ENCODE measurements around the gene STOX2. TPM values are rescaled to one million over a fixed set of nuclear protein-coding genes. Genes with fewer than 3 reads are reported as not detected.
"Not testable (repeated sequence)": the region's sequence is repeated elsewhere in the genome, so short reads cannot be mapped to it uniquely, and the experiment has no call there.

STOX2 gene
- total RNA-seq, 1 experiment from 2014 or later: not detected

DNA sequence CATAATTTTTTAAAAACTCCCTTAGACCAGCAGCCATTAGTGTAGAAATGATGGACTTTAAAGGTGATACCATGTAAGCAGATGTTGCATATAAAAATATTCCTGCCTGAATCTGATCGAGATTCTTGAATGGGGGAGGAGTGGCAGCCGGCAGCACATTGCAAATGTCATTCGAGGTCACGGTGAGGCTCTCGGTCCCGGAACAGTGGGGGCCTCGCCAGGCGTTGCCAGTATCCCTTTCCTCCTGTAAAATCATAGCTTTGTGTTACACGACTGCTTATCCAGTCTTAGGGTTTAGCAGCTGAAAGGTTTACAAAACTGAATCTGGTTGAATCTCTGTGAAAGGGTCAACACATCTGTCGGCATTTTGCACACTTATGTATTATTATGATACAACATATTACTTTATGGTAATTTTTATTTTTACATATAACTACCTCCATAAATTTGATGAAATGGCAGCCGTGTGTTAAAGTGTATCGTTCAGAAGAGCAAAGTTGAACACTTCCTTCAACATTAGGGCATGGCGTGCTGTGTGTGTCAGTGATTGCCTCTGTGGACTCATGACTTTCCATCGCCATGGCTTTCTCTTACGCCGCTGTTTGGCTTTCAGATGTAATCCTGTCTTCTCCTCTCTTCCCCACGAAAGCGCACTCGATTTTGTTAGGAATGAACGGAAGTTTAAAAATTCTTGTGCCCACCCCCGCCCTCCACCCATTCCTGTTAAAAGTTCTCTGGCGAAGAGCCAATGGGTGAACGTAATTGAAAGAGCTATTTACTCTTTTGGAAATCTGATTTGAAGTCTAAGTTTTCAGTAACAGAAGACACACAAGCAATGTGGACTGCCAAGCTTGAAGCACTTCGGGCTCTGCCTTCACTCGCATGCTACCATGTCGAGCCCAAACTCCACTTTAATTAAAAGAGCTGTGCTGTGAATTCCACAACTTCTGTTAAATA, 114.8 kb downstream of the STOX2 start:
- DNase-seq (ENCODE audit: low read depth): no peak

- no peak for DNase-seq (ENCODE audit: low read depth)
These were observed 116.3 kb downstream of the STOX2 start for GRCh38 chr4:184021389-184021788.

DNA sequence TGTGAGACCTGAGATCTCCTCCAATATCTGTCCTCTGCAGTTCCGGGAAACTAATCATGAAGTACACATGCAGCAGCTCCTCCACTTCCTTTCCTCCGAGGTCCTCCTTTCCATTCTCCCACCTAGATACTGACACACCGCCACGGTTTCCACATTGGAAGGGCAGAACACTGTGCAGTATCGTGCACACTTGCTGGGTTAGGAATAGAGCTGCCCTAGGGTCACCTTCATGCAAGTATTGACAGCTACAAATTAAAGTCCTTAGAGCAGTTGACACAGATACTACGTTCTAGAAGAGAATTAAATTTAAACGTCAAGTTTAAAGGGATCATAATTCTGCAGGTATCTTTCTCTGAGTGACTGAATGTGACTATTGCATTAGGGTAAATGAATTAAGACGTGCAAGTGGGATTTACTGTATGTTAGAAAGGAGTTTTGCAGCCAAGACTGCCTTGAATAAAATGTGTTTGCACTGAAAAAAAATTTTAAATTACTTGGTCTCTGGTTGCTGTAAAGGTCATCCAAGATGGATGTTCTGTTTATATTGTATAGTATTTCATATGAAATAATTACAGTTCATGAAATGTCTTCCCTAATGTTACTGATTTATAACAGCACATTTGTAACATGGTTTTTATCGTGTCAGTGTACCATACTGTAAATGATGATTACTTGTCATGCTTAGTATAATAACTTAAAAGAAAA, 117.7 kb downstream of the STOX2 start:
- DNase-seq (ENCODE audit: low read depth): no peak

GRCh38 chr4:184024637-184025036, 119.5 kb downstream of the STOX2 start:
- DNase-seq (ENCODE audit: low read depth): no peak

DNA sequence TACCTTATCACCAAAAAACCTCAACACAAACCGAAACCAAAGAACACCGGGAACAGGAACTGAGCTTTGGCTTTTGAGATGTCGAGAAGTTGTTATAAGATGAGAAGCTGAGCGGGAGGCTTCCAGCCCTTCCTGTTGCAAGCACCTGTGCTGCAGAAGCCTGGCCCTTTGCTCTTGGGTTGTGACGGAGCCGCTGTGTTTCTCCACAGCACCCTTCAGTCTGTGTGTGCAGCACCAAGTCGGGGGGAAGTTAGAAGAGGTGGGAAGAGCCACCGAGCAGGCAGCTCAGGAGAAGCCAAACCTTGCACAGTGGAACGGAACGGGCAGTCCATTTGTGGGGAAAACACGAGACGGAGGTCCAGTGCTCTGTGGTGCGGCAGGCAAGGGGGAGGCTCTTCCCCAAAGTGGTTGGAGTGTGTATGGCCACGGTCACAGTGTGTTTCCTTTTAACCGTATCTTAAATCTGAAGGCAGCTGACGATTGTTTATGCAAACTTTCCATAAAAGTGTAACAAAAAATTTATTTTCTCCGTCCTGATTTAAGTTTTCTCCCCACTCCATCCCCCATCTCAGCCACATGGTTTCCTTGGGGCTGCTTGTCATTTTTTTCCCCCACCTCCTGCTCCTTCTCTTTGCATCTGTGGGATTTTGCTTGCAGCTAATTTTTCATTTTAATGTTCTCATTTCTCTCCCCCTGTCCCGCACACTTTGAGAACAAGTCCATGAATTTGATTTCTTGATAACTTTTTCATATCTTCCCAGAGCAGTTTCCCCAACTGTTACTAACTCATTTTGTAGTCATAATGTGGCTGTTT, 123.7 kb downstream of the STOX2 start:
- peak; percentile 7 for DNase-seq (ENCODE audit: low read depth)

DNA sequence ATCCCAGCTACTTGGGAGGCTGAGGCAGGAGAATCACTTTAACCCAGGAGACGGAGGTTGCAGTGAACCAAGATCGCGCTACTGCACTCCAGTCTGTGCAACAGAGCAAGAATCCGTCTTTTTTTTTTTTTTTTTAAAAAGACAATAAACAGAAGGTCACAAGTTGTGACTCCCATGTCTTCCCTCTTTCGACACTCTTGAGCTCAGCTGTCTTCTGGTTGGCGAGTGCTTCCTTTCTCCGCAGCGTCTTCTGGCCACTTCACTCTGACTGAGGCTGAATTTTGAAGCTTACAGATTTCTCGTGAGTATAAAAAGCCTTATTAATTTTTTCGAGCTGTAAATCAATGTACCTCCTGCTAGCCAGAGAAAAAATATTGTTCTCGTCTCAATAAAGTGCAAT, 124.9 kb downstream of the STOX2 start:
- no peak for DNase-seq (ENCODE audit: low read depth)

GRCh38 chr4:184030764-184031163, 125.7 kb downstream of the STOX2 start:
- DNase-seq (ENCODE audit: low read depth): no peak

DNA sequence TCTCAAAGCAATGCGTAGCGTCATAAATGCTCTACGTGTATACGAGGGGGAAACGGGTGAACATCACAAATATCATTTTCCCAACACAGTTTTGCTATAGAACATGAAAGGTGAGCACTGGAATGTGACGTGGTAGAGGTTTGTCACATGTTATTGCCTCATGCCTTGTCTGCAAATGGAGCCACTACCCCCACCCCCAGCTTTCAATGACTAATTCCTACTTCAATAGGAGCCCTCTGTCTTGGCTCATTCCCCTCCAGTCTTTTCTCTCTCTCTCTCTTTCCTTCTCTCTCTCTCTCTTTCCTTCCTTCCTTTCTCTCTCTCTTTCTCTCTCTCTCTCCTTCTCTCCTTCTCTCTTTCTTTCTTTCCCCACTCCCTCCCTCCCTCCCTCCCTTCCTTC, 127.0 kb downstream of the STOX2 start:
- DNase-seq (ENCODE audit: low read depth): no peak

DNA sequence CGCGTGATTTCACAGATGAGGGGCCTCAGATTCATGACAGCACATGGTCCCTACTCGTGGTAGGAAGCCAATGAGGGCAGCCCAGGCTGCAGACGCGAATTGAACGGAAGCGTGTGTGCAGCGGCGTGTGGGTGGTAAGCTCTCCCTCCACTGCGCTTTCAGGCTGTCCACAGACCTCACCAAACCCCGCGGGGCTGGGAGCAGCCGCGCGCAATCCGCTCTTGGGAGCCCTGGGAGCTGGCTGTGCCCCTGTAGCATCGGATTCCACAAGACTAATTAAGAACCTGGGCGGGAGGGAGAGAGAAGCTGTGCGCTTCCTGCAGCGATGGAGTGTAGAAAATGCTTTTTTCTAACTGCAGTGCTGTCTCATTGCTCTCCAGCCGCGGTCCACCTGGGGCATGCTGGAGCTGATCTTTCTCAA, 134.9 kb downstream of the STOX2 start:
- no peak for DNase-seq (ENCODE audit: low read depth)

- DNase-seq (ENCODE audit: low read depth): no peak
These were observed 136.0 kb downstream of the STOX2 start for GRCh38 chr4:184041156-184041555.

DNA sequence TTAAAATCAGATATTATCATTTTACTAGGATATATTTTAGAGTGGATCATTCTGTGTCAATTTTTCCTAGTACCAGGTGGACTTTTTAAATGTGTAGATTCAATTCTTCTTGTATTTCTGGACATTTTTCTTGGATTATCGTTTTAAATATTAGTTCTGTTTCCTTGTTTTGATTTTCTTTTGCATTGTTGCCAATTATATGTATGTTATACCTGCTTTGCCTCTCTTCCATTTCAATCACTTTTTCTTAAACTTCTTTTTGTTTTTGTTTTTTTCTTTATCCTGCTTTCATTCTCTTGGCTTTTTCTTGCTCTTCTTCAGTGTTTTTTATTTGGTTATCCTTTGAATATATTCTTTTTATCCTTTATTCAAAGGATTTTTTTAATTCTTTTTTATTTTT, 141.0 kb downstream of the STOX2 start:
- no peak for DNase-seq (ENCODE audit: low read depth)

- DNase-seq (ENCODE audit: low read depth): not testable (repeated sequence)
These were observed 146.2 kb downstream of the STOX2 start for GRCh38 chr4:184051262-184051661.

DNA sequence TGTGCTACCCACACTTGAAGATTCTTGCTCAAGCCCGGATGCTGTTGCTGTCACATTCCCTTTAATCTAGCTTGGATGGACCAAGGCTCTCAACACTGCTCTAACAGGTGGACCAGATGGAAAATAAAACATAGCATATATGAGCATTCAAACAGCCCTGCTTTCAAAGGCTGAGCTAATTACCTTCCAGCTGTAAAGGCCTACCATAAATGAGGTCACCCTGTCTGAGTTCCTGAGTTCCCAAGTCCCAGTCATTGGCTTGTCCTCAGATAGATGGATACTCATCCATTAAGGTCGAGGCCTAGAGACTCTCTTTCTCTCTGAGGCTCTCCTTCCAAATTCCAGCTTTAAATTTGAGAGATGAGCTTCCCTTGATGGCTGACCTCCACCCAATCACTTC, 147.5 kb downstream of the STOX2 start:
- no peak for DNase-seq (ENCODE audit: low read depth)

- DNase-seq (ENCODE audit: low read depth): no peak
These were observed 148.3 kb downstream of the STOX2 start for GRCh38 chr4:184053434-184053833.

DNA sequence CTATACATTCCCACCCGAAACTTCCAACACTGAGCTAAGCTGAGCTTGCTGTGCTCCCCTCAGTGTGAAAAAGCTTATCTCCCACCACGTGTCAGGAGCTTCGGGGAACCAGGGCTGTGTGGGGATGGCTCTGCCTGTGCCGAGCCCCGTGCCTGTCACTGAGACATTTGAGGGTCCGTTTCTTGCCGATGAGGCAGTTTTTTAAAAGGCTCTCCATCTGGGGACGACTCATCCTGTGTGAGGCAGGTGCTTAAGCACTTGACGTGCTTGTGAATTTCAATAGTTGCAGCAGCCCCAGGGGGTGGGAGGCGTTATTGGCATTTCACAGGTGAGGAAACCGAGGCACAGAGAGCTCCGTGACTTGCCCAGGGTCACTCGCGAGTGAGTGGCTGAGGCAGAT, 151.8 kb downstream of the STOX2 start:
- no peak for DNase-seq (ENCODE audit: low read depth)

DNA sequence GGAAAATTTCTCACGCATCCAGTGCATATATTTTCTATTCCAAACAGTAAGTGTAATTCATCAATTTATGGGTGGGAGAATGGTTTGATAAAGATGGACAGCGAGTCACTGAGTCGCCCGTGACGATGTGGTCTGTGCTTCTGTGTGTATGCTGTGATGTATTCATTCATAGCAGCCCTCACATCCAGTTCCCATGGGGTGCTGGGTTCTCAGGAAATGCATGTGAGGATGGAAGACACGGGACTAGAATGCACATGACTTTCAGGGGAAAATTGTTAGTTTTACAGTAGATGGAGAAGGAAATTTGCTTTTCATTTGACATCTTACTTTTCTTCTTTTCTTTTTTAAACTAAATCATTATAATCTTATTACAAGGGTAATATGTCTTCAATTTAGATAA, 152.9 kb downstream of the STOX2 start:
- no peak for DNase-seq (ENCODE audit: low read depth)

- no peak for DNase-seq (ENCODE audit: low read depth)
These were observed 154.0 kb downstream of the STOX2 start for GRCh38 chr4:184059099-184059498.

DNA sequence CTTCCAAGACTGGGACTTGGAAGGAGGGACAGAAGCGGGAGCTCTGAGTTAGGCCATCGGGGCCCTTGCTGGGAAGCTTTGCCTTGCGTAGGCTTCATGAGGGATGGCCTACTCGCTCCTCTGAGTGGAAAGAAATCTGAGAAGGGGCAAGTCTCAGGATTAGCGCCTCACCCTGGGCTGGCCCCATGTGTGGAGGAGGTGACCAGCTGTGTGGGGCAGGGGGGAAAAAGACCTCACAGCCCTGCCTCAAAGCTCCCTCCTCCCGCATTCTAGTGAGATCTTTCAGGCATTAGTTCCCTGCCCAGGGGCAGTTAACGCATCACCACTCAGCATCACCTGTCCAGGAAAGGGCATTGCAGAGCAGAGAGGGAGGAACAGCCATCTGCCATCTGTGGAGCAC, 156.5 kb downstream of the STOX2 start:
- no peak for DNase-seq (ENCODE audit: low read depth)

GRCh38 chr4:184062769-184063168, 157.7 kb downstream of the STOX2 start:
- DNase-seq (ENCODE audit: low read depth): no peak

- DNase-seq (ENCODE audit: low read depth): no peak
These were observed 159.8 kb downstream of the STOX2 start for GRCh38 chr4:184064877-184065276.

DNA sequence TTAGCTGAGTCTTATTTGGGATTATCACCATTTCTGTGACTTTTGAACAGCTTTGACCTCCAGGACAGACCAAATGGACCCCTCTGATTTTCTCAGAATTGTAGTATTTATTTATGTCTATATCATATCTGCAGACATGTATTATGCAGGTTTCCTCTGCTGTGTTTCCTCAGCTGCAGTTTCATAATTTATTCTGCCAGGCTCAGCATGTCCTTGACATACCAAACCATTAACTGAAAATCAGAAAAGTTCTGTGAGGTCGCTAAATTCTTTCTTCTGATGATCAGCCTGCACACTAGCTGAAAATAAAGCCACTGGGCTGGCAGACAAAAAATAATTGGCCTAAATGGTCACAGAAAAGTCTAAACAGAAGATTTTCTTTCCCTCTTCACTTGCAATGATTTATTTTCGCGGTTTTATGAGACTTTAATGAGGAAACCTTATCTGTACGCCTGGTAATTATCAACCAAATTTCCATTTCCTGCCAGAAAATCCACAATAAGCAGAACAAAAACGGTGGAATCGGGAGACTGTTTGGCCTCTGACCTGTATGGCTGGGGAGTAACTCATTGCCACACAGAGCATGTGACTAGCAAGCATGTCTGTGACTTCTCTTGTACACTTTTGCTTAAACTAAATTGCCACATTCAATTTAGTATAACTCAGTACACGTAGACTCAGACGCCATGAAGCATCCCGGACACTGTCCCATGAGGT, 161.6 kb downstream of the STOX2 start:
- DNase-seq (ENCODE audit: low read depth): no peak
